DMS153 treated with DMSO at 0.1 percent for 48 hours (cell line): ENCODE data around the gene NAGS.
A peak's percentile ranks its signal among the peaks of the same experiment; 100 is the strongest.
"Not testable (repeated sequence)": the region's sequence is repeated elsewhere in the genome, so short reads cannot be mapped to it uniquely, and the experiment has no call there.

Experiments
- DNase-seq: peaks from one replicate; lab custom pipeline; 2025; ENCODE audit not compliant: unreplicated experiment; lab: John Stamatoyannopoulos, UW

The NAGS gene

DNA sequence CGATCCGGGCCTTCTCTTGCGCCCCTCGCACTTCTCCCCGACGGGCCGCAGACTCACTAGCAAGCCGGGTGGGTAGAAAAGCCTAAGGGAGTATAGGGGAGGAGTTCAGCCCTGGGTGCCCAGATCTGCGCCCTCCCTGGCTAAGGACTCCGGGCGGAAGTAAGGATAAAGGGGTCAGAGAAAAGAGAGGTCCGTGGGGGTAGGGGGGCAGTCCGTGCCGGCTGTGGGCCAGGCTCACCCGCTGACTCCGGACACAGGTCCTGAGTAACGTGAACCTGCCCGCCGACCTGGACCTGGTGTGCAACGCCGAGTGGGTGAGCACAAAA lies 1.8 kb downstream of the NAGS start:
- no peak for DNase-seq

DNA sequence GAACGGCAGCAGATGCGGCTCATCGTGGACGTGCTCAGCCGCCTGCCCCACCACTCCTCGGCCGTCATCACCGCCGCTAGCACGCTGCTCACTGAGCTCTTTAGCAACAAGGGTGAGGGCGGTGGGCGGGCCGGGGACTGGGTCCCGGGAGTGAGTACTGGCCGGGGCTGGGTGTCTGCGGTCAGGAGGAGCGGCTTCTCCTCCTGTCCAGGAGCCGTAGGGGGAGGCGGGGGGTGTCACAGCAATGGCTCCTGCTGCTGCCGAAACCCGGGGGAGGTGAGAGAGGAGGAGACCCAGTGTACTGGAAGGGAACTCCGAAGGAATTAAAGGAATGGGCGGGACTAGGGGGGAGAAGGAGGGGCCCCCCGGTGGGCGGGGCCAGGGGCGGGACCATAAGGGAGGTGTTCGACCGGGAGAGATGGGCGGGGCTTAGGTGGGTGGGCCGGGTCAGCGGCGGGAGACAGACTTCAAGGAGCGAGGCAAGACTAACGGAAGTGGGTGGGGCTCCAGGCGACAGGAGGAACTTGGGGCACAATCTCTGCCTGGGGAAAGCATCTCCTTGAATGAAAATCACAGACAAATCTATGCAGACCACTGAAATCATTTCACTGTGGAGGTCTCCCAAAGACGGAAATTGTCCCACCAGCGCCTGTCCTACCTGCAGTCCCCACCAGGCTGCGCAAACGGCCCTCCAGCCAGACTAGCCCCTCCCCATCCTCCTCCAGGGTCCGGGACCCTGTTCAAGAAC lies 2.4 kb downstream of the NAGS start:
- DNase-seq: peak; percentile 81

DNA sequence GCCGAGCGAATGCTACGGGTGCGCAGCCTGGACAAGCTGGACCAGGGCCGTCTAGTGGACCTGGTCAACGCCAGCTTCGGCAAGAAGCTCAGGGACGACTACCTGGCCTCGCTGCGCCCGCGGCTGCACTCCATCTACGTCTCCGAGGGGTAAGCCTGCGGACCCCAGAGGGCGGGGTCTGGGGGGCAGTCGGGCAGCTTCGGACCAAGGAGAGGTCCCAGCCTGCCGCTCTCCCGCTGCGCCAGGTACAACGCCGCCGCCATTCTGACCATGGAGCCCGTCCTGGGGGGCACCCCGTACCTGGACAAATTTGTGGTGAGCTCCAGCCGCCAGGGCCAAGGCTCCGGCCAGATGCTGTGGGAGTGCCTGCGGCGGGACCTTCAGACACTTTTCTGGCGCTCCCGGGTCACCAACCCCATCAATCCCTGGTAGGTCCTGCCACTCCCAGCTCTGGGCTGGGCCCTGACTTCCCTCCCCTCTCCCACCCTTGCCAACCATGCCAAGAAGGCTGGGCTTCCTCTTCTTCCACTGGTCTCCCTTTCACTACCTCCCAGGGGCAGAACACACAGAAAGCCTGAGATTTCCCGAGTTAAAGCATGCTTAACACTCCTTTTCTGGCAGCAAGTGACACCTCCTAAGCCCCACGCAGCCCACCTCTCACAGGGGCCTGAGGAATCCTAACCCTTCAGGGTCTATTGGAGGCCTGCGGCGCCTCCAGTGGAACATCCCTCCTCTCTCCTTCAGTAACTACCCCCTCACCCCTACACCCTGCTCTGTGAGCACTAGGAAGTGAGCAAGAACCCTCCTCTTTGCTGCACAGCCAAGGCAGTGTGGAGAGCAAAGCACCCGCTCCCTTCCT lies 3.2 kb downstream of the NAGS start:
- no peak for DNase-seq

DNA sequence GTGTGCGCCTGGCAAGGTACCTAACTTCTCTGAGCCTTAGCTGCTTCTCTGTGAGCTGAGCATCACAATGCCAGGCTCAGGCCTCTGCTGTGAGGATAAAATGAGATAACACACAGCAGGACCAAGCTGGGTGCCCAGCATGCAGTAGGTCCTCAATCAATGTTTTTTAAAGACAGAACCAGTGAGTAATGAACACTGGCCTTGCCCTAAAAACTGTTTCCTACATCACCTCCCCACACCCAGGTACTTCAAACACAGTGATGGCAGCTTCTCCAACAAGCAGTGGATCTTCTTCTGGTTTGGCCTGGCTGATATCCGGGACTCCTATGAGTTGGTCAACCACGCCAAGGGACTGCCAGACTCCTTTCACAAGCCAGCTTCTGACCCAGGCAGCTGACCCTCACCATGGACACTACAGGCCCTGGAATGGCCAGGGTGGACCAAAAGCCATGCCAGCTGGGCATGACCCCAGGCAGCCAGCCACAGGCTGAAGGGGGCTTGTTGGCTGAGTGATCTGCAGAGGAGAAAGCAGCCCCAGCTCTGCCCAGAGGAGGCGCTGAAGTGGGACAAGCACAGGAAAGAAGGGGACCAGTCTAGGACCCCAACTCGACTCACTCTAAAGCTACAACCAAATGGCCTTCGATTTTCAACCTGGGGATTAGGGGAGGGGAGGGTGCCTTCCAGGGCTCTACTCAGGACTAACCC lies 3.9 kb downstream of the NAGS start:
- no peak for DNase-seq

DNA sequence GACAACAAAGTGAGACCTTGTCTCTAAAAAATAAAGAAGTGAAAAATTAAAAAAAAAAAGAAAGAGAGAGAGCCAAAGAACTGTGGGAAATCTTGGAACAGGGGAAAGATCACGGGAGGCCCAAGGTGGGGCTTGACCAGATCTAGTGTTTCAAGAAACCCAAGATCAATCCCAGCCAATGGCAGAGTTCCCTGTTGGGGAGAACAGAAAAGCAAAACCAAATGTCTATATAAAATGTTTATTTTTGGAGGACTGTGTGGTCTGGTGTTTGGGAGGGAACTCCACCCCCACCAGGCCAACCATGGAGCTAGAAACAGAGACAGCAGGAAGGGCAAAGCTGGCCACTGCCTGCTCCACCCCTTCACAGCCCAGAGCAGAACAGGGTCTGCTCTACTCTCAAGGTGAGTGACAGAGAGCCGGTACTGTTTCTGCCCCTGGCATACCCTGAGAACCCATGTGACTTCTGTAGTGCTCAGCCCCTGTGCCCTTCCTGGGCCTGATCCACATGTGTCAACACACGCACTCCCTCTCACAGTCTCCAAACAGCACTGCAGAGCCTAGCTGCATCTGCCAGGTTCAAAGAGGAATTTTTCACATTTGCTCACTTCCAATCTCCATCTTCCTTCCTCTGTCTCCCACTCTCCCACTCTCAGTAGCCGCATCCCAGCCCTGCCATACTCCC lies 6.7 kb downstream of the NAGS start:
- no peak for DNase-seq

DNA sequence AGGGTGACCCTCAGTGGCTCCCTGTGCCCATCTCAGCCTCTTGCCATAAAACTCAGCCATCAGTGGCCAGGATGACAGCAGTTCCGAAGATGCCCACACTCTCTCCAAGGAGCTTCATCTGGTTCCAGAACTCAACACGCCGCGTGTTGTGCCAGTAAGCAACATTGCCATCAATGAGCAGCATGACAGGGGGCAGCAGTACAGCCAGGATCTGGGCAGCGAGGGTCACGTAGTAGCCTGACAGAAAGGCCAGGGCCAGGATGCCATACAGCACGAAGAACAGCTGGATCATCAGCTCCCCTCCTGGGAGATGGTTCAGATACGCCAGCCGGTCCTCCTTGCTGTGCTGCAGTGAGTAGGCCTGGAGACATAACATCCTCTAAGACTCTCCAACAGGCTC lies 7.5 kb downstream of the NAGS start:
- DNase-seq: no peak

- DNase-seq: no peak
These were observed 8.0 kb downstream of the NAGS start for GRCh38 chr17:44012391-44012790.

DNA sequence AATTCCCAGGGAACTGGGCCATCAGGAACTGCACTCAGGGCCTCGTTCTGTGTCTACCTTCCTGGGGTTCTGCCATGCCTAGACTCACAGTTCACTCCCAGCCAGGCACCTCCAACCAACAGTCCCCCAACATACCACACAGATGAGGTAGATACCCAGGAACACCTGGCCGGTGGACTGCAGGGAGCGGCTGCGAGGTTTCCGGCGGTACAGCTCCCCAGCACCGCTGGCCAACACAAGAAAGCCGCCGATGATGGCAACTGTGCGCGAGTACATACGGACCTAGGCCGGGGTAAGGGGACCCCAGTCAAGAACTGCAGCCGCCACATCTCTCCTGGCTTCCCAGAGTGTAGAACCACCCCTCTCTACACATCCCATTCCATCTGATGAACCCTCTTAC lies 8.5 kb downstream of the NAGS start:
- DNase-seq: no peak

- no peak for DNase-seq
These were observed 9.7 kb downstream of the NAGS start for GRCh38 chr17:44014133-44014436.

DNA sequence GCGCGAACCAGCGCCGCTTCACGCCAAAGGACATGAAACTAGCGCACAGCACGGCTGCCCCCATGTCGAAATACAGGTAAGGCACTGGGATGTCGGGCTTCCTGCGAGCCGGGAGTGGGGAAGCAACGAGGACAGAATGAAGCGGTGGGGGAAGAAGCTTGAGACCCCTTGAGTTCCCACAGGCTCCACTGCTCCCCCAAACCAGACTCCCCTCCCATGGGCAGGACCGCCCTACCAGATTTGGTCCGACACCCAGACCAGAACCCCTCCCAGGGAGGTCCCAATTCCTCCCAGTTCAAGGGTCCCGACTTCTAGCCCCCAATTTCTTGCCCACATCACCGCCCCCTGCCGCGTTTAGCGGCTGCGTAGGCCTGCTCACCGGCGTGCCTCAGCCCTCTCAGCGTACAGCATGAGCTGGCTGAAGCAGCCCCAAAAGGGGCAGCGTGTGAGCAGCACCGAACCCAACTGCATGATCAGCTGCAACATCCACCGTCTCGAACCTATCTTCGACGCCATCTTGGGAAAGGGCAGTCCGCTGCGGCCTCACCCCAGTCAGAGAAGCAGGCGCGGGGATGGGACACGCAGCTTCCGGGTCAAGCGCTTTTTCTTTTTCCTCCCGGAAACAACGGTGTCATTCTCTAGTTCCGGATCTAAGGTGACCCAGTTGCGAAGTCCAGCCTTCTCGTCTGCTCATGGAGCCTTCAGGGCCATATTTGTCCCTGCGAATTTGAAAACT lies 10.2 kb downstream of the NAGS start, which contains the start of gene TMEM101:
Gene TMEM101 (minus strand): TSS at position 527 of the 736 bp plus-strand sequence. CDS start 11 bp downstream, at position 516.
- DNase-seq: peak; percentile 66

- DNase-seq: not testable (repeated sequence)
These were observed 16.8 kb downstream of the NAGS start for GRCh38 chr17:44021227-44021626.

DNA sequence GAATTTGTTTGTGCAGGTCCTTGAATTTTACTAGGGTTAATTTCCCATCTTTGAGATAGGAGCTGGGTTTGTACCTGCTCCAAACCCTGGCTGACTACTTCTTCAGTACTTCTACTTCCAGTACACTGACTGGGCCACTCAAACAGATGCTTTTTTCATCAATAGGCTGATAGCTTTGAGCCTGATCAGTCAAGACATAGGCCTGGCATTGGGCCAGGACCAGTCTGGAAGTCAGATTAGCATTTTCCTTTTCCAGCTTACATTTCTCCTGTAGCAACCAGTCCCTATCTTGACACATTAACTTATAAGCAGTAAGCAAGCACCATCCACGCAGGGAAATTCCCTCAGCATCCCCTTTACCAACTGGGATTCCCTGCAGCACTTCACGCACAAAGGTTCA lies 17.8 kb downstream of the NAGS start:
- no peak for DNase-seq

GRCh38 chr17:44023545-44024270 lies 19.3 kb downstream of the NAGS start:
- no peak for DNase-seq

GRCh38 chr17:44024271-44024663 lies 19.8 kb downstream of the NAGS start:
- DNase-seq: peak; percentile 17

- DNase-seq: no peak
These were observed 20.4 kb downstream of the NAGS start for GRCh38 chr17:44024853-44025252.

GRCh38 chr17:44029736-44030135 lies 25.3 kb downstream of the NAGS start:
- DNase-seq: no peak

DNA sequence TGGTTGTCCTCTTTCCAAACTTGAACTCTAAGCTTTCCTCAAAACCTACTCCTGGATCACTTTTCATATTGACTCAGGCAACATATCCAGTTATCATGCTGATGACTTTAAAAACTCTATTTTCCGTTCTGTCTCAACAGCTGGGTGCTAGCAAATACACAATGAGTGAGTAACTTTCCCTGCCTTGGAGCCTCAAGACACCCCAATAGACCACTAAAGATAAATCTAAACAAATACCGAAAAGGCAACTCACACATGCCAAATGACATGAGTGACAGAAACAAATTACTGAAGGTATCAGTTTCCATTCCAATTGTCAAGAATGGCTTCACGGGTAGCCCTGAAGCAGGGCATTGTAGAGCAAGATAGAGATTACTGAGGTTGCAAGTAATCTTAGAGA lies 26.1 kb downstream of the NAGS start:
- DNase-seq: no peak

DNA sequence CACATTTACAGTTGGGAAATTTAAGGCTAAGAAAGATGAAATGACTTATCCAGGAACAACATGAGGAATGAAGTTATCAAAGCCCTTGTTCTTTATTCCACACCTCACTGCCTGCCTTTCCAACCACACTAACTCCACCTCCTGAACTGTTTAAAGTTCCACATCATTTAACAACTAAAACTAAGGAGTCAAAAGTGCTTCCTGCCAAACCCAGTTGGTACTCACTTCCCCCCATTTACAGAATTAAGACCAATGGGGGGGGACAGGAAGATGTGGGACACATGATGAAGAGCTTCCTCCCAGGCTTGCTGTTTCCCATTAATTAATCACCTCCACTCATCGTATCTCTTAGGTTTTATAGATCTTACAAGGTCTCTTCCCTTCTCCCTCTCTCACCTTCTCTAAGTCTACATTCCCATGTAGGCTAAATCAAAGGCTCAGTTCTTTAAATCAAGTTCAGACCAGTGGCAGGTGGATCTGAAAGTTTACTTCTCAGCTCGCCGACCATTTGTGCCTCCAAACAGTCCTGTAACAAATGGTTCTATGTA lies 29.5 kb downstream of the NAGS start:
- DNase-seq: no peak

- DNase-seq: not testable (repeated sequence)
These were observed 30.3 kb downstream of the NAGS start for GRCh38 chr17:44034688-44035087.

- no peak for DNase-seq
These were observed 33.0 kb downstream of the NAGS start for GRCh38 chr17:44037471-44037870.
